Anterior cingulate cortex (tissue), 58 donors: ENCODE data around the gene POLR2J.

Experiments used
- DNase-seq, 58 donors: peaks; one replicate each; lab custom pipeline; 2025; lab: John Stamatoyannopoulos, UW

Gene POLR2J

DNA sequence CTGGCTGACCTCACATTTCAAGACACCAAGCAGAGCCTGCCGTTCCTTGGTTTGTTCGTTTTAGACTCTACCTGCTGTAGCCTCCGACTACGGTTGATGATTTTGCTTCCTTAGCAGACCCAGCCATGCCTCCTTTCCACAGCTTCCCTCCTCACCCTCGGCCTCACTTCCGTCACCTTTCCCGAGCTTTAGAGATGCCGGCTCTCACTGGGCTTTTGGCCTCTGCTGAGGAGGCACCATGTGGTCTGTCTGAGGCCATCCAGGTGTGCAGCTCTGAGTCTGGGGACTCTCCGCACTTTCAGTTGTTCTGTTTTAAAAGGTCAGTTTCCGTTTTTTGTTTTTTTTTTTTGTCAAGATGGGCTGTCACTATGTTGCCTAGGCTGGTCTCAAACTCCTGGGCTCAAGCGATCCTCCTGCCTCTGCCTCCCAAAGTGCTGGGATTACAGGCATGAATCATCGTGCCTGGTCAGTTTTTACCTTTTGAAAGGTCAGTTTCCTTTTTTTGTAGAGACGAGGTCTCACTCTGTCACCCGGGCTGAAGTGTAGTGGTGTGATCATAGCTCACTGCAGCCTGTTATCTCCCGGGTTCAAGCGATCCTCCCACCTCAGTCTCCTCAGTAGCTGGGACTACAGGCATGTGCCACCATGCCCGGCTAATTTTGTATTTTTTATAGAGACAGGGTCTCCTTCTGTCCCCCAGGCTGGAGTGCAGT, 33.6 kb downstream of the POLR2J start:
- no peak for DNase-seq

DNA sequence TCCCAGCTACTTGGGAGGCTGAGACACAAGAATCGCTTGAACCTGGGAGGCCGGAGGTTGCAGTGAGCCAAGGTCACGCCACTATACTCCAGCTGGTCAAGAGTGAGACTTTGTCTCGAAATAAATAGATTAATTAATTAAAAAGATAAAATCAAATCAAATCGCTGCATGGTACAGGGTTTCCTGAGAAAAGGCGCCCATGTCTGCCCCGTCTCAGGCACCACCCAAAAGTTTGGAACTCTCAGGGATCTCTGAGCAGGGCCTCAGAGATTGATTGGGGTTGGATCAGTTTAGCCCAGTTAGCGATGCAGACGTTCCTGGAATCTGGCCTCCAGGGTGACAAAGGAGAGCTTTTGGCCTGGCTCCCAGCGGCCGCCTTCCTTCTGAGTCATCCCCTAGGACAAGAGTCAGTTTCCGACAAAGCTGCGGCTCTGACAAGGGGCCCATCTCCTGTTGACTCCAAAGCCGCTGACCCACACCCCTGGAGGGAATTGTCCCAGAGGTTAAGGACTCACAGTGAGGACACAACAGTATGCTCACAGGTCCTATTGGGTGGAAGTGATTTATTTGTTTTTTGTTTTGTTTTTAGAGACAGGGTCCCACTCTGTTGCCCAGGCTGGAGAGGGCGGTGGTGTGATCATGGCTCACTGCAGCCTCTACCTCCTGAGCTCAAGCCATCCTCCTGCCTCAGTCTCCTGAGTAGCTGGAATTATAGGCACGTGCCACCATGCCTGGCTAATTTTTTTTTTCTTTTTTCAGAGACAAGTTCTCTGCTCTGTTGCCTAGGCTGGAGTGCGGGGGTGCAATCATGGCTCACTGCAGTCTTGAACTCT, 38.5 kb downstream of the POLR2J start:
- peak in 2 of 58 donors; percentile 10 to 13 for DNase-seq

DNA sequence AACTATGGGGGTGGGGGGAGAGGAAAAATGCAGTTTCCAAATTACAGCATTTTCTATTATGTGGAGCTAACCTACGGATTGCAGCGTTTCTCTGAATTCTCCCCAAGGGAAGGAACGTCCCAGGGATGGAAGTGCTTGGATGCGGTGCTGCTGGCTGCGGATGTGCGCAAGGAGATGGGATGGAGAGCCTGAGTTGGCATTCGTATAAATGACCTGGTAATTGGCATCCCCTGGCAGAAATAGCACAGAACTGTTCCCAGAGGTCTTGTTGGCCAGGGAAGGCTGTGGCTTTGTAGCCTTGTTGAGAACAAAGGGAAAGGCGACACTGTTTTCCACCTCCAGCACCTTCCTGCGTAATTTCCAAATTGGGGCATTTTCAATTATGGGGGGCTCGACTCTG, 42.6 kb downstream of the POLR2J start:
- no peak for DNase-seq

DNA sequence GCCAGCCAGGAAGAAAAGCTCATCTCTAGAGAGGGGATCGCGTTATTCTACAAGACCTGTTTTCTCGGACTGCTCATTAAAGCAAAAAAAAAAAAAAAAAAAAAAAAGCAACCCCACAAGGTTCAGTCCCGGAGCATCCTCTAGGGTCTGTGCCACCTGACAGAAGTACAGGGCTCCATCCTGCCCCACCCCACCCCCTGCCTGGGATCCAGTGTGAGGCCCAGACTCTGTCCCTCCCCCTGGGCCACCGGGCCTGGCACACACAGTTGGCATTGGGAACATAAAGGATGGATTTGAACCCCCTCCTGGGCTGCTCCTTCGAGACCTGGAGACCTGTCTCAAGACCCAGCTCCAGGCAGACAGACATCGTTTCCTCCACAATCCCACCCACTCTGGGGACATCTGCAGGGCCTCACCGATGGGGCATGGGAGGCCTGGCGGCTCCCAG, 44.7 kb downstream of the POLR2J start:
- DNase-seq: no peak

DNA sequence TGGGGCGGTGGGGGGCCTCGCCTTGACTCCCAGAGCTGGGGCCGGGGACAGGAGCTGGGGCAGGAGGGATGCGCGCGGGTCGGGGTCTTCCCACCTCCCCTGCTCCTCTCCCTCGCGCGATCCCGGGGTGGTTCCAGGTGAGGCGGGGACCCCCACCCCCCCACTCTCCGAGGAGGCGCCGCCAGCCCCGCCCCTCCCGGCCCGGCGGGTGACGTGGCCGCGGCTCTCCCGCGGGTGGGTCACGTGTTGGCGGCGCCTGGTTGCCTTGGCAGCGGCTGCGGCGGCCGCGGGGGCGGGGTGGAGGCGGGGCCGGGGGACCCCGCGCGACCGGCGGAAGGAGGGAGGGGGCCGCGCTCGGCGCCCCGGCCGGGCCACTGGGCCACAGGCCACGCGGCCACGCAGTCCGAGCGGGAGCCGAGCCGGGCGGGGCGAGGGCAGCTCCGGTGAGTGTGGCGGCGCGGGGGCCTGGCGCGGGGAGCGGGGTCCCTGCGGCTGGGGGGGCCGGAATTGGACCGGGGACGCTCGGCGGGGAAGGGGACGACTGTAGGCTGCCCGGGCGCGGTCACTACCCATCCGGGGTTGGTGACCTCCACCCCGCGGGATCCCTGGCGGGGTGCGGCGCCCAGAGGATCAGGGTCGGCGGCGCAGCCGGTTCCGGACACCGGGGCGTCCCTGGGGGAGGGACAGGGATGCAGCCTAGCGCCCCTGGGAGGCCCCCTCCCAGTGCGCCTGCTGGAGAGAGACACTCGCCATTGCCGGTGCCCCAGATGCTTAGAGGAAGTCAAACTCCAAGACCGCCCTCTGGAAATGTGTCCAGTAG, 45.3 kb downstream of the POLR2J start, which contains the start of gene ORAI2:
TSS of gene ORAI2 (plus strand) at position 357 of the 820 bp plus-strand sequence. CDS start 5,382 bp downstream, outside the sequence.
- peak in 55 of 58 donors; percentile 9 to 86 (median 66) for DNase-seq

DNA sequence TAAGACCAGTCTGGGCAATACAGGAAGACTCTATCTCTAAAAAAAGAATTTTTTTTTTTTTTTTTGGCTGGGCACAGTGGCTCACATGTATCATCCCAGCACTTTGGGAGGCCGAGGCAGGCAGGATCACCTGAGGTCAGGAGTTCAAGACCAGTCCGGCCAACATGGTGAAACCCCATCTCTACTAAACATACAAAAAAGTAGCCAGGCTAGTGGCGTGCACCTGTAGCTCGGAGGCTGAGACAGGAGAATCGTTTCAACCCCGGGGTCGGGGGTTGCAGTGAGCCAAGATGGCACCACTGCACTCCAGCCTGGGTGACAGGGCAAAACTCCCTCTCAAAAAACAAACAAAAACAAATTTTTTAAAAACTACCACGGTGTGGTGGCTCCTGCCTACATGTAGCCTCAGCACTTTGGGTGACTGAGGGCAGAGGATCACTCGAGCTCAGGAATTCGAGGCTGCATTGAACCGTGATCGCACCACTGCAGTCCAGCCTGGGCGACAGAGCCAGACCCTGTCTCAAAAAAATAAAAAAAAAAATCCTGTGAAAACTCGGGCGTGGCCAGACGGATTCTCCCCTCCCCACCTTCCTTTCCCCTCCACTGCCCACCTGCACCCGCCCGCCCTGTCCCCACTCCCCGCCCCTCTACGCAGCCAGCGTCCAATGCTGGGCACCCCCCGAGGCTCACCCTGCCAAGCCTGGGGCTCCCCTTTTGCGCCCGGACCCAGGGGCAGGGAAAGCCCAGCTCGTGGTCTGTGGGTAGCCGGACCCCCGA, 46.1 kb downstream of the POLR2J start:
- DNase-seq: no peak

DNA sequence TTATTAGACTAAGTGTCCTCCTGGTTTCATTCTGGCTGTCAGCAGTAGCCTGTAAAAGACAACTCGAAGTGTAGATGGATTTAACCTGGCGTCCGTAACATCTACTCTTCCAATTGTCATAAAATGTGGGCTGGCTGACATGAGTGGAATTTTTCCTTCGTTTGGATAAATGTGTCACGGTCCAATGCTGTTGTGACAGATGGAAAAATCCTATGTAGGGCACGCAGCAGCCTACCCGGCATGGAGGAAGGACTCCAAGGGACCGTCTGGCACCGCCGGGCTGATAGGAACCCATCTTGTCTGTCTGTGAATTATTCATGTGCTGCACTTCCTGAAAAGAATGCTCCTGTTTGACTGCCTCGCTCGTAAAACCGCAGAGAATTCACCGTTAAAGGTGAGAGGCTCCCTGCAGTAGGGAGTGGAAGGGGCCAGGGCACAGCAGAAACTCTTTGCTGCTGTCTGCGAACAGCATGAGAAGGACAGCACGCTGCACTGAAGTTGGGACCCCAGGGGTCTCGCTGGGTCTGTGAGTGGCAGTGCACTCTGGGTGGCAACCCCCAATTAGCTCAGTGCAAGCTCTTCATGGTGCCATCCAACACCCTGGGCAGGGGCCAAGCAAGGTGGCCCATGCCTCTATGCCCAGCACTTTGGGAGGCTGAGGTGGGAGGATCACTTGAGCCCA, 47.0 kb downstream of the POLR2J start:
- peak in 44 of 58 donors; percentile 9 to 86 (median 42) for DNase-seq

DNA sequence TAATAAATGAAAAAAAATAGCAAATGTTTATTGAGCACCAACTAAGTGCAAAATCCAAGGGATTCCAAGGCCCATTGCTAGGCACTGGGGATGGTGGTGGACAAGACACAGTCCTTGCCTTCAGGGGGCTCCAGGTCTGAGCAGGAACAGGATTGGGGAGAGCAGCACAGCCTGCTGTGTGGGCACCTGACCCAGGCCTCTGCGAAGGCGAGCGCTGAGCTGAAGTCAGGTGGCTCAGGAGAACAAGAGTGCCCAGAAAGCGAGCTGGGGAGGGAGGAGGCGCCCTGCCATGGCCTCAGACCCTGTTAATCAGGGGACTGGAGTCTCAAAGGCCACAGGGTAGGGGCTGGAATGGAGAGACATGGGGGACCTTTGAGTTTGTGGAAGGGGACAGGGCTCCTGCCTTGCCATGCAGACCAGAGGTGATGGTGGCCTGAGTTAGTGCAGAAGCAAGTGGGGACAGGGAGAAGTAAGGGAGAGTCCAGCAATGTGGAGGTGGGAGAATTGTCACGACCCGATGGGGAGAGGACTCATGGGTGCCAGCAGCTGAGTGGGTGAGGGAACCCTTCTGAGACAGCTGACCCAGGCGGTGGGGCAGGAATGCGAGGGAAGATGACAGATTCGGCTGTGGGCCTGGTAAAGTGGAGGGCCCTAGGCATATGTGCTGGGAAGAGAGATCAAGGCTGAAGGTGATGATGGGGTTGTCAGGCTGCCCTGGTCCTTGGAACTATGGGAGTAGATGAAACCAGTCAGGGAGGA, 49.4 kb downstream of the POLR2J start:
- DNase-seq: no peak

DNA sequence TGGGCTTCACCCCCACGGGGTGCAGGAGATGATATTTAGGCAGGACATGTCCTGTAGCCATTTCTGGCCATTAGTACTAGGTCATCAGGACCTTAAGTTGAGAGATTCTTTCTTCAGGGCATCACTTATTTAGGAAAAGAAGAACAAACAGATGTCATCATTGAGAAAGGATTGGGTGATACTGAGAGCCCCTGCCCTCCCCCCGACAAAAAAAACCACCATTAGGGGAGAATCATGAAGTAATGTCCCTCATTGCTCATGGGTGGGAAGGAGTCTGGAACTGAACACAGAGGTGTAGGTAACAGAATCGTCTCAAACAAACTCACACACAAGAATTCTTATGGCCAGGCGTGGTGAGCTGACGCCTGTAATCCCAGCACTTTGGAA, 51.7 kb downstream of the POLR2J start:
- no peak for DNase-seq

DNA sequence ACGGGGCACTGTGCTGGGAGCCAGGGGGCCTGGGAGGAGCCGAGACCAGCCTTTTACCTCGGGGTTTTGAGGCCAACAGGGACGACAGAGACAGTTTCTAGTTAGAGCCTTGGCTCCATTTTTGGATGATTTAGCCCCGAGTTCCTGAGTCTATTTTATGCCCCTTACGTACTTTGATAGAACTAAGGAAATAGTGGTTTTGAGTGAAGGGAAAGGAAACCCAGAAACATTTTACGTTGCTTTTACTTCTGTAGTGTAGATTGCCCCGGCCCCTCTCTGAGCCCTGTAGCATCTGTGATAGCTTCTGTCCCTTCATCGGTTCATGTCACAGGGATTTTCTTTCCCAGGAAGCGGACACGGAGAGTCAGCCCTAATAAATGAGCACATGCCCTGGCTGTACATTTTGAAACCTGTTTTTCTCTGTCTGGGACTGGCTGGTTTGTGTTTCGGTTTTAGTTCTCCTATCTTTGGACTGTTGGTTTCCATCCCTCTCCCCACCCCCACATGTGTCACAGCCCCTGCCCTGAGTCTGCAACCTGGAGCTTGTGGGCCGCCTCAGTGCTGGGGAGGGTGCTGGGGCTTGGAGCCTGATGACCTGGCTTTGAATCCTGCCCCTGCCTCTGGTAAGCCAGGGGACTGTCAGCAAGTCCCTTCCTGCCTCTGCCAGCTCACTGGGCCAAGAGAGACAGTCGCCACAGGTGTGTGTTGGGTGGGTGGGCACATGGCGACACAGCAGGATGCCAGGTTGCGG, 52.3 kb downstream of the POLR2J start:
- peak in 6 of 58 donors; percentile 7 to 30 (median 9) for DNase-seq

DNA sequence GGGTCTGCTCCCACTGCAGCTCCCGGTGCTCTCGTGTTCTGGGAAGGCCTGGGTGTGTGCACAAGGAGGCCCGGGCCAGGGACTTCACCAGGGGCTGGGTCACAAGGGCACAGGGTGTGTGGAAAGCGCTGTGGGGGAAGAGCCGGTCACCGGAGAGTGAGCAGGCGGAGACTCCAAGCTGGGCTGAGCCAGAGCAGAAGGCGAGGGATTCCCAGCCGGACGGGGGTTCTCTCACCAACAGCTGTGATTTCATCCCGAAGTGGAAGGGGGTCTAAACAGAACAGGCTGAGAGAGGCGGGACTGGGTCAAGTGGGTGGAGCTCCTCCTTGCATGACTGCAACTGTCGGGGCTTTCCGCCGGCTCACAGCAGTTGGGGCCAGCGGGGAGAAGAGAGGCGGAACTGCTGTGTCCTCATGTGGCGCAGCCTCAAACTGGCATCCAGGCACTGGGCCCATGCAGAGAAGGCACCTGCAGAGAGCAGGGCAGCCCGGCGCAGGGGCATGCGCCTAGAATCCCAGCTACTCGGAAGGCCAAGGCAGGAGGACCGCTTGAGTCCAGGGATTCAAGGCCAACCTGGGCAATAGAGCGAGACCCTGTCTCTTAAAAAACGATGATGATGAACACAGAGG, 53.0 kb downstream of the POLR2J start:
- peak in 20 of 58 donors; percentile 4 to 47 (median 24) for DNase-seq

DNA sequence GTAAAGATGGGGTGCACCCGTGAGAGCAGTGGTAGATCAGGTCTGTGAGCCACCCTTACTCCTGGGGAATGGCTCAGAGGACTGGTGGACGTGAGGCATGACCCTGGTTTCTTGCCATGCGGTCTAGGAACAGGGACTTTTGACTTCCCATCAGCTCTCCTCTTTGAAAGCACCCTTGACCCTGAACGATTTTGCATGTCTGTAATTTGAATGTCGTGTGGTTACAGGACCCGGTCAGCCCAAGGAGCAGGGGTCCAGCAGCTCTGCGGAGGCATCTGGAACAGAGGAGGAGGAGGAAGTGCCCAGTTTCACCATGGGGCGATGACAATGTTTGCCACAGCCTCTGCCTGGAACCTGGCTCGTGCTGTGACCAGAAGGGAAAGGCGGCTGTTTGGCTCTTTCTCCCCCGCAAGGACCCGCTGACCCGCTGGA, 53.9 kb downstream of the POLR2J start:
- DNase-seq: peak in 6 of 58 donors; percentile 5 to 31 (median 20)

DNA sequence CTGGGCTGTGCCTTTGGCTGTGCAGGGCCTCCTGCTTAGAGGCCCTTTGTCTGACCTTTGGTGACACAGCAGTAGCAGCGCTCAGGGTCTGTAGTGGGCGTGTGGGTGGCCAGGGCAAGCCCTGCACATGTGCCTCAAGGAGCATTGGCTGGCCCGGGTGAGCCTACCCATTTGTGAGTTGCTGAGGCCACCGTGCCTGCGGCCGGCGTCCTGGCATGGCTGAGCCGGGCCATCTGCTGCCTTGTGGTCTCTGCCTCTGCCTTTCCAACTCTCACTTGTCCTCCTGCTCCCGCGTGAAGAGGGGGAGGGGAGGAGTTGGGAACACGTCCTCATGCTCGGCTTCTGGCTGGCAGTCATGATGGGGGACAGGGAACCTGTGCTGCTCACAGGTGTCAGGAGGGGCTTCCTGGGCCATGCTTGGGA, 54.6 kb downstream of the POLR2J start:
- no peak for DNase-seq
